ENCODE data around the gene TACC2.
"Not testable (repeated sequence)": the region's sequence is repeated elsewhere in the genome, so short reads cannot be mapped to it uniquely, and the experiment has no call there.

TACC2 gene

GRCh38 chr10:121976607-121977006 is 12.4 kb upstream of the TACC2 start:
- peaks cover 4% of the 10 kb centered on the region for H3K9me3 ChIP-seq (ENCODE audit: severe bottlenecking)
- no peak overlapping the region for H3K4me3 ChIP-seq (ENCODE audit: low read depth, low read length)
- no peak overlapping the region for H3K27ac ChIP-seq
- DNase-seq: no peak
- no peak for TF ChIP-seq CTCF (IDR thresholded peaks at IDR 0.05; ENCODE audit: low read depth, low read length)
- peaks cover 25% of the 10 kb centered on the region for H3K36me3 ChIP-seq
- H3K27me3 ChIP-seq (ENCODE audit: insufficient read depth, low read depth, severe bottlenecking): no peaks in the 10 kb centered on the region

- peaks cover 4% of the 10 kb centered on the region for H3K9me3 ChIP-seq (ENCODE audit: severe bottlenecking)
- no peaks in the 10 kb centered on the region for H3K27me3 ChIP-seq (ENCODE audit: insufficient read depth, low read depth, severe bottlenecking)
- H3K4me3 ChIP-seq (ENCODE audit: low read depth, low read length): no peak overlapping the region
- H3K27ac ChIP-seq: no peak overlapping the region
- no peak for DNase-seq
- no peak for TF ChIP-seq CTCF (IDR thresholded peaks at IDR 0.05; ENCODE audit: low read depth, low read length)
- H3K36me3 ChIP-seq: peaks cover 6% of the 10 kb centered on the region; the same call in 1 of the 2 replicates
Observed at GRCh38 chr10:121978511-121978910, 10.5 kb upstream of the TACC2 start.

- no peak for DNase-seq
- Histone ChIP-seq H3K27ac (no peak overlapping the region), H3K9me3 (ENCODE audit: severe bottlenecking) (peaks cover 8% of the 10 kb centered on the region), H3K27me3 (ENCODE audit: insufficient read depth, low read depth, severe bottlenecking) (no peaks in the 10 kb centered on the region), H3K4me3 (ENCODE audit: low read depth, low read length) (no peak overlapping the region), H3K36me3 (0 out of 2 replicates have a peak, but pooled peaks cover 3% of the 10 kb centered on the region)
- TF ChIP-seq CTCF (IDR thresholded peaks at IDR 0.05; ENCODE audit: low read depth, low read length): no peak
Observed at GRCh38 chr10:121981346-121981745, 7.6 kb upstream of the TACC2 start.

- DNase-seq: peak; percentile 64
- no peaks in the 10 kb centered on the region for H3K36me3 ChIP-seq
- TF ChIP-seq CTCF (IDR thresholded peaks at IDR 0.05; ENCODE audit: low read depth, low read length): no peak
Observed at GRCh38 chr10:121983852-121984251, 5.1 kb upstream of the TACC2 start.

GRCh38 chr10:121984463-121984862 is 4.5 kb upstream of the TACC2 start:
- DNase-seq: no peak
- peak overlapping the region; percentile 71 for H3K27ac ChIP-seq
- no peak for TF ChIP-seq CTCF (IDR thresholded peaks at IDR 0.05; ENCODE audit: low read depth, low read length)
- no peaks in the 10 kb centered on the region for H3K36me3 ChIP-seq
- no peak overlapping the region for H3K4me3 ChIP-seq (ENCODE audit: low read depth, low read length)
- H3K9me3 ChIP-seq (ENCODE audit: severe bottlenecking): peaks cover 8% of the 10 kb centered on the region
- H3K27me3 ChIP-seq (ENCODE audit: insufficient read depth, low read depth, severe bottlenecking): no peaks in the 10 kb centered on the region

More at GRCh38 chr10:121983852-121984251, 5.1 kb upstream of the TACC2 start:
- Histone ChIP-seq H3K27ac (peak overlapping the region; percentile 71), H3K9me3 (ENCODE audit: severe bottlenecking) (peaks cover 8% of the 10 kb centered on the region), H3K4me3 (ENCODE audit: low read depth, low read length) (no peak overlapping the region), H3K27me3 (ENCODE audit: insufficient read depth, low read depth, severe bottlenecking) (no peaks in the 10 kb centered on the region)

GRCh38 chr10:121990015-121990677 is 1.2 kb downstream of the TACC2 start:
- DNase-seq: no peak

GRCh38 chr10:121991727-121992126 is 2.8 kb downstream of the TACC2 start:
- H3K36me3 ChIP-seq; H3K9me3 ChIP-seq (ENCODE audit: severe bottlenecking); H3K27me3 ChIP-seq (ENCODE audit: insufficient read depth, low read depth, severe bottlenecking); H3K4me3 ChIP-seq (ENCODE audit: low read depth, low read length); DNase-seq; H3K27ac ChIP-seq: not testable (repeated sequence)

More at GRCh38 chr10:121990015-121990677, 1.2 kb downstream of the TACC2 start:
- H3K9me3 ChIP-seq (ENCODE audit: severe bottlenecking): no peaks in the 10 kb centered on the region
- no peaks in the 10 kb centered on the region for H3K27me3 ChIP-seq (ENCODE audit: insufficient read depth, low read depth, severe bottlenecking)
- TF ChIP-seq CTCF (IDR thresholded peaks at IDR 0.05; ENCODE audit: low read depth, low read length): no peak
- H3K36me3 ChIP-seq: no peaks in the 10 kb centered on the region
- no peak overlapping the region for H3K27ac ChIP-seq
- no peak overlapping the region for H3K4me3 ChIP-seq (ENCODE audit: low read depth, low read length)
